ENCODE results near the gene RMRP.
"Not testable (repeated sequence)": the region's sequence is repeated elsewhere in the genome, so short reads cannot be mapped to it uniquely, and the experiment has no call there.

The RMRP gene

GRCh38 chr9:35664531-35665470 is 7.0 kb upstream of the RMRP start, which contains the start of gene ARHGEF39:
ARHGEF39 (minus strand) TSS chr9:35665195; CDS start chr9:35665169, 26 bp downstream.
- peak; percentile 89 for DNase-seq

DNA sequence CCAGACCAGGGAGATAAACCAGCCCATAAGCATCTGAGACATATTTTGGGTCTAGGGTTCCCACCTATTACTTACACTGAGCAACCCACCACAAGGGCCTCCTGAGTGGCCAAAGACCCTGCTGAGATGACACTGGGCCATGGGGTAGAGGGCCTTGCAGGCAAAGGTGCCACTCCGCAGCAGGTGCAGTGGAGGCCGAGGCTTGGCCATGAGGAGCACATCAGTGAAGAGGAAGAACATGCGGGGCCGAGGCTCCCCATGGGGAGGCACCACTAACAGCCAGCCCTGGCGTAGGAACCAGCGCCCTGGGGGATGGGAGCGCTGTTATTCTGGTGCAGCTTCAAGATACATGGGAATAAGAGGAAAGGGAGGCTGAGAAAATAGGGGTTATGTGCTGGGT is 4.6 kb upstream of the RMRP start:
- no peak for DNase-seq

DNA sequence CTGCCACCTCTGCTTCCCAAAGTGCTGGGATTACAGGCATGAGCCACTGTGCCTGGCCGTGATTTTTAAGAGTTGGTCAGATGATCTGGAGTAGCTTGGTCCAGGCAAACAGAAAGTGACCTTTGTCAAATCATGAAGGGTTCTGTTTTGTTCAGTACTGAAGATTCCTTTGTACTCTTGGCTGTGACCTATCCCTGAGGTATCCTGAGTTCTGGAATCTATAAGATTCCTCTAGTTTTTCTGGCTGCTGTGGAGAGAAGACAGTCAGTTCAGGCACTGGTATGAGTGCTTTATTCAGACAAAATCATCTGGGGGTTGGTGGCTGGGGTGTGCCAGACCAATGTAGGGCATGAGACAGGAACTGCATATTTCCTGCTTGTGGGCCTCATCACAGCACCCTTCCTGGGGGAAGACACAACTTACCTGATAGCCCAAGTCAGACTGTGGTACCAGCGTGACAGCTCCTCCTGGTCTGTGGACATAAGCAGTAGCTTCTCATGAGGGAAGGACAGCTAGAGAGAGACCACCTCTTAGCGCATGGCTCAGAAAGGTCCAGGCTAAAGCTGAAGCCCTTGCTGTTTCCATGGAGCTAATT is 4.0 kb upstream of the RMRP start:
- DNase-seq: no peak

GRCh38 chr9:35660966-35661415 is 3.2 kb upstream of the RMRP start:
- DNase-seq: no peak

- no peak for DNase-seq
Observed at GRCh38 chr9:35659340-35659739, 1.5 kb upstream of the RMRP start.

GRCh38 chr9:35658968-35659220 is 1.1 kb upstream of the RMRP start:
- peak; percentile 65 for DNase-seq

DNA sequence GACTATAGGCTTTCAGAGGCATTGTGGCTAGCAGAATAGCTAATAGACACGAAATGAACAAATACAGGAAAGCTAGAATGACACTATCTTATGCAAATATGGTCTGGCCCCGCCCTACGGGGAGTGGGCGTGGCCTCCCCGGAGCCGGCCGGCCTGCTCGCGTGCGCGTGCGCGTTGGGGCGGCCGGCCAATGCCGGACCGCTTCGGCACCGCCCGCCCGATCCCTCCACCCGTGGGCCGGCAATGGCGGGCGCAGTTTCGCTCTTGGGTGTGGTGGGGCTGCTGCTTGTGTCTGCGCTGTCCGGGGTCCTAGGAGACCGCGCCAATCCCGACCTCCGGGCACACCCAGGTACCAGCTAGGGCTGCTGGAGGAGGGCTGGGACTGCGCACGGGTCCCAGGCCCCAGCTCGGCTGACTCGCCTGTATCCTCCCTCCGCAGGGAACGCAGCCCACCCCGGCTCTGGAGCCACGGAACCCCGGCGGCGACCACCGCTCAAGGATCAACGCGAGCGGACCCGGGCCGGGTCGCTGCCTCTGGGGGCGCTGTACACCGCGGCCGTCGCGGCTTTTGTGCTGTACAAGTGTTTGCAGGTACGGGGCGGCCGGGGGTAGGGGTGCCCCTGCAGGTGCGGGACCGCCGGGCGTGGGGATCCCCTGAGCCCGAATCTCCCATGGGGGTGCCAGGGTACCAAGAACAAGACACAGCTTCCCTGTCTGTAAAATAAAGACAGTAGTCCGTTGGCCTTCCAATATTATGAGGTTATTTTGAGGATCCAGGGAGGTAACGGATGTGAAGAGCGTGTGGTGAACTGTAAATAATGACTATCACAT is 533 bp upstream of the RMRP start, which contains the start of gene CCDC107:
TSS of gene CCDC107 (plus strand) at position 156 of the 831 bp plus-strand sequence. CDS start at position 244, 88 bp downstream.
- DNase-seq: peak; percentile 89

GRCh38 chr9:35656831-35657545 is 831 bp downstream of the RMRP start:
- DNase-seq: peak; percentile 59

GRCh38 chr9:35656348-35656747 is 1.5 kb downstream of the RMRP start:
- peak; percentile 45 for DNase-seq

- DNase-seq: no peak
Observed at GRCh38 chr9:35653611-35654010, 4.2 kb downstream of the RMRP start.

- no peak for DNase-seq
Observed at GRCh38 chr9:35652829-35653209, 5.0 kb downstream of the RMRP start.

GRCh38 chr9:35651956-35652828 is 5.6 kb downstream of the RMRP start:
- DNase-seq: peak; percentile 52

GRCh38 chr9:35650341-35651158 is 7.3 kb downstream of the RMRP start, which contains the start of gene SIT1:
SIT1 (minus strand) TSS chr9:35650931; CDS start chr9:35650853, 78 bp downstream.
- no peak for DNase-seq

GRCh38 chr9:35649431-35650340 is 8.1 kb downstream of the RMRP start:
- peak; percentile 37 for DNase-seq

- peak; percentile 94 for DNase-seq
Observed at GRCh38 chr9:35646533-35647265, 11.1 kb downstream of the RMRP start.

DNA sequence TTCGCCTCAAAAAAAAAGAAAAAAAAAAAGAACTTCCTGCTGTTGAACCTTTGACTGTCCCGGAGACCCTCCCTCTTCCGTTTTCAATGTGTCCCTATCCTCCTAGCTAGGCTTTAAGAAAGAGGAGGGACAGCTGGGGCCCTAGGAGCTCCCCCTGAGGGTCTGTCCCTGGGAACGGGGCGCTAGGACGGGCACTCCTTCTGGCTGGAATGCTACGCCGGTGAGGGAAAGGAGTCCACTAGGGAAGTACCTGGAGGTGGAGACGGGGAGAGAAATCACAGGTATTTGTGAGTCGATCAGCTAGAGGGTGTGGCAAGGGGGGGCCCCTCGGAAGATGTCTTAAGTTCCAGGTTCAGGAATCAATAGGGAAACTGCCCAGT is 11.7 kb downstream of the RMRP start:
- DNase-seq: no peak

DNA sequence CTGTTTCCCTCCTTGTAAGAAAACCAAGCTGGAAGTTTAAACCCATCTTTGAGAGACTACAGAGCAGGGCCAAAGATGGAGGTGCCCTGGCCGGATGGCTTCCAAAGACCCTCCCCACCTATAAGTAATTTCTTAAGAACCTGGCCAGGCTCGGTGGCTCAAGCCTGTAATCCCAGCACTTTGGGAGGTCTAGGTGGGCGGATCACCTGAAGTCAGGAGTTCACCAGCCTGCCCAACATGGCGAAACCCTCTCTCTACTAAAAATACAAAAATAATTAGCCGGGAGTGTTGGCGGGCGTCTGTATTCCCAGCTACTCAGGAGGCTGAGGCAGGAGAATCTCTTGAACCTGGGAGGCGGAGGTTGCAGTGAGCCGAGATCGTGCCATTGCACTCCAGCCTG is 12.1 kb downstream of the RMRP start:
- not testable (repeated sequence) for DNase-seq

GRCh38 chr9:35643046-35643445 is 14.8 kb downstream of the RMRP start:
- DNase-seq: no peak

DNA sequence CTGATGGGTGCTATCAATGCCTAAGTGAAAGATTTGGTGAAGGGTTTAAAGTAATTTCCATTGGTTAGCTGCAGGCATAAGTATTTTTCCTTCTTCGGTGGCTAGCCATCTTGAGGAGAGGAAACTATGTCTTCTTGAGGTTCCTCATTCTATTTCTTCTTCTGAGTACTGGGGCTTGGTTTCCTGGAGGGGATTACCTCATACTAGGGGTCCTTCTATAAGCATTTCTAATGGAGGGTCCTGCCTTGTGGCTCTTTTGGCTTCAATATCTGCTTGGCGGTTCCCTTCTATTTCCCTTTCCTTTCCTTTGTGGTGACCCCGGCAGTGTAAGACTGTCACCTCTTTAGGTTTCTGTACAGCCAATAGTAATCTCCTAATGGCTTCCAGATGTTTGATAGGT is 16.3 kb downstream of the RMRP start:
- not testable (repeated sequence) for DNase-seq
